B cell (primary cell): Measurements from ENCODE around the gene SLC30A1. TPM values are rescaled to one million over a fixed set of nuclear protein-coding genes. Genes with fewer than 3 reads are reported as not detected.

Experiments
- ATAC-seq: fragments of 200-7000 bp; cut with Tn5 transposase; one replicate; pipeline ENCODE4 v1.10.0; 2021; ENCODE audit warnings: low read depth, mild to moderate bottlenecking, moderate number of reproducible peaks, moderate library complexity
- CTCF ChIA-PET: fragments of 350-600 bp; sonication (Branson Sonifier 250); formaldehyde crosslinking; loops from one replicate; lab custom pipeline; 2021; ENCODE audit warnings: antibody characterized with exemption, inconsistent platforms; lab: Charles Lee
- POLR2A ChIA-PET: fragments of 350-600 bp; sonication (Branson Sonifier 250); formaldehyde crosslinking; loops from one replicate; lab custom pipeline; 2021; ENCODE audit warnings: antibody characterized with exemption; lab: Charles Lee
- DNase-seq: peaks from one replicate; pipeline ENCODE4 v3.0.0; 2013
- H2AFZ ChIP-seq: 2 replicates; pipeline ENCODE4 v1.6.1; 2012; ENCODE audit warnings: mild to moderate bottlenecking, low read depth, low read length; ENCODE audit not compliant: insufficient read depth, poor library complexity, severe bottlenecking
- H3K27ac ChIP-seq, 2 donors: 1 replicate in 1 of 2; 2 replicates in 1 of 2; pipeline ENCODE4 v1.5.1; 2012 to 2013; ENCODE audit warnings: low read length in 2 of 2, mild to moderate bottlenecking in 2 of 2, moderate library complexity in 1 of 2
- H3K27me3 ChIP-seq, 4 experiments: fragments of 200-600 bp in 1 of 4; sonication (generic) in 1 of 4; replicated peaks in 1 of 4; 1 replicate in 2 of 4; 2 replicates in 2 of 4; pipeline versions ENCODE4 v1.6.1 to v1.7.0; 2013 to 2016; ENCODE audit warnings: low read length in 3 of 4, mild to moderate bottlenecking in 2 of 4, mixed read lengths in 1 of 4, moderate library complexity in 1 of 4; ENCODE audit not compliant: insufficient read depth in 4 of 4, control insufficient read depth in 3 of 4; ENCODE audit errors: control extremely low read depth in 1 of 4
- H3K36me3 ChIP-seq, 2 experiments: replicated peaks in 1 of 2; 1 replicate in 1 of 2; 2 replicates in 1 of 2; pipeline versions ENCODE4 v1.6.1 to v1.7.1; 2013; ENCODE audit warnings: low read length in 1 of 2; ENCODE audit not compliant: insufficient read depth in 2 of 2, control insufficient read depth in 1 of 2; ENCODE audit errors: control extremely low read depth in 1 of 2, extremely low read depth in 1 of 2
- H3K4me1 ChIP-seq, 2 donors: fragments of 200-600 bp in 1 of 2; sonication (generic) in 1 of 2; 1 replicate in 1 of 2; 2 replicates in 1 of 2; pipeline versions ENCODE4 v1.5.1 to v1.6.1; 2013 to 2017; ENCODE audit warnings: low read length in 2 of 2; ENCODE audit not compliant: control insufficient read depth in 2 of 2, insufficient read depth in 2 of 2
- H3K4me2 ChIP-seq: replicated peaks from 2 replicates; pipeline ENCODE3; 2012; ENCODE audit warnings: mild to moderate bottlenecking, low read depth, low read length; ENCODE audit not compliant: poor library complexity, severe bottlenecking
- H3K4me3 ChIP-seq, 5 experiments: fragments of 200-600 bp in 1 of 5; sonication (generic) in 1 of 5; 1 replicate in 3 of 5; 2 replicates in 2 of 5; pipeline versions ENCODE4 v1.5.1 to v1.7.0; 2011 to 2016; ENCODE audit warnings: low read length in 4 of 5, mild to moderate bottlenecking in 4 of 5, low read depth in 2 of 5, control low read depth in 1 of 5, moderate library complexity in 1 of 5; ENCODE audit not compliant: insufficient read depth in 1 of 5; ENCODE audit errors: control extremely low read depth in 1 of 5, extremely low read depth in 1 of 5
- H3K79me2 ChIP-seq: fragments of 200-600 bp; sonication (generic); one replicate; pipeline ENCODE4 v1.6.0; 2016; ENCODE audit warnings: low read length; ENCODE audit not compliant: control insufficient read depth, insufficient read depth
- H3K9ac ChIP-seq: fragments of 200-600 bp; sonication (generic); 2 replicates; pipeline ENCODE4 v1.6.1; 2017; ENCODE audit warnings: mild to moderate bottlenecking, low read length, moderate library complexity
- H3K9me3 ChIP-seq, 3 donors: one replicate each; pipeline versions ENCODE4 v1.6.1 to v1.7.1; 2013; ENCODE audit warnings: low read length in 2 of 3; ENCODE audit not compliant: control insufficient read depth in 2 of 3, insufficient read depth in 1 of 3; ENCODE audit errors: control extremely low read depth in 1 of 3
- H4K20me1 ChIP-seq: 2 replicates; pipeline ENCODE4 v1.6.0; 2012; ENCODE audit warnings: mild to moderate bottlenecking, low read length; ENCODE audit not compliant: insufficient read depth, control insufficient read depth, poor library complexity, severe bottlenecking
- H3K27ac Mint-ChIP-seq: one replicate; pipeline ENCODE4 v1.8.0; 2021; ENCODE audit warnings: mixed read lengths
- H3K27me3 Mint-ChIP-seq: one replicate; pipeline ENCODE4 v1.8.0; 2021; ENCODE audit warnings: mixed read lengths
- H3K4me1 Mint-ChIP-seq: one replicate; pipeline ENCODE4 v1.8.0; 2021; ENCODE audit warnings: mixed read lengths
- H3K4me3 Mint-ChIP-seq: one replicate; pipeline ENCODE4 v1.8.0; 2021; ENCODE audit warnings: mixed read lengths
- H3K9me3 Mint-ChIP-seq: one replicate; pipeline ENCODE4 v1.8.0; 2022; ENCODE audit warnings: mixed read lengths; ENCODE audit not compliant: insufficient read depth
- EZH2 ChIP-seq: IDR thresholded peaks from 2 replicates; pipeline ENCODE4 v1.6.1; 2012; ENCODE audit warnings: borderline replicate concordance, low read depth, mild to moderate bottlenecking, moderate library complexity, low read length; ENCODE audit not compliant: insufficient read depth, poor library complexity, severe bottlenecking
- WGBS: methylation state at CpG from one replicate; pipeline ENCODE4 v1.1.5; 2013; ENCODE audit warnings: missing lambda C conversion rate; ENCODE audit not compliant: insufficient coverage; 5-methylcytosine and 5-hydroxymethylcytosine counted together
- intact Hi-C: fragments of 100-400 bp; cut with micrococcal nuclease; formaldehyde crosslinking; loops from one replicate; pipeline ENCODE4 v1.10.0; 2022
- polyA plus RNA-seq: library from polyadenylated mRNA; depleted of rRNA; stranded (reverse); fragments of >200 nt; gene quantifications from 2 replicates; pipeline ENCODE4 v1.2.3, GENCODE V29; 2012
- total RNA-seq, 2 donors: library from RNA; stranded (reverse); fragments of 120-200 nt in 1 of 2; gene quantifications; 1 replicate in 1 of 2; 2 replicates in 1 of 2; pipeline versions ENCODE4 v1.2.3 to v1.2.4, GENCODE V29; 2013 to 2022
- TF ChIP-seq, protein P1 (sequence below): fragments of 200-600 bp; IDR thresholded peaks from one replicate; pipeline ENCODE4 v1.8.0; 2022; ENCODE audit warnings: antibody characterized with exemption, mild to moderate bottlenecking

SLC30A1 gene
- total and polyA plus RNA-seq, 2 donors (not counting 1 experiment from before 2014, with no cell fraction given), result 1.7 to 12.2 TPM

DNA sequence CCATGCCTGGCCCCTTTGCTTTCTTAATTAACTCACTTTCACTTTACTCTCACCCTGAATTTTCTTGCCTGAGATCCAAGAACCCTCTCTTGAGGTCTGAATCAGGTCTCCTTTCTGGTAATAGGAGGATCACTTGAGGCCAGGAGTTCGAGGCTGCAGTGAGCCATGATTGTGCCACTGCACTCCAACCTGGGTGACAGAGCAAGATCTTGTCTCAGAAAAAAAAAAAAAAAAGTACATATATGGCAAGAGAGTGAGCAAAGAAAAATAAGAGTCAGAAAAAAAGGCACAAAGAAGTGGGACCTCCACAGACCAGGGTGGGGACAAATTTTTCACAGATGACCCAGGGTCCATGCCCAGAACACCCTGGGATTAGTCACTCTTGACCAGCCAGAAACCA, 52.9 kb downstream of the SLC30A1 start:
- Mint-ChIP-seq H3K9me3 (no peaks in the 10 kb centered on the region), H3K27me3 (peaks cover 6% of the 10 kb centered on the region), H3K4me3 (no peak overlapping the region), H3K27ac (no peak overlapping the region), H3K4me1 (peaks cover 17% of the 10 kb centered on the region)
- Histone ChIP-seq H3K9ac (no peak overlapping the region), H2AFZ (no peak overlapping the region), H3K27ac (no peak overlapping the region), H3K4me1 (peaks cover 13 to 20% of the 10 kb centered on the region in 2 donors), H3K9me3 (peaks cover 0 to 4% (median 0%) of the 10 kb centered on the region in 3 donors), H3K79me2 (no peaks in the 10 kb centered on the region), H3K4me2 (no peak overlapping the region), H3K36me3 (no peaks in the 10 kb centered on the region), H3K27me3 (no peaks in the 10 kb centered on the region), H4K20me1 (no peaks in the 10 kb centered on the region), H3K4me3 (no peak overlapping the region)
- CTCF ChIA-PET, result interaction anchor here (0.7 to 3.0 kb wide), 2 partner anchors 12 to 1972 kb away, joined by 4 to 13 read pairs; no protein-coding TSS in a partner anchor
- TF ChIP-seq EZH2, result no peak
- TF ChIP-seq, protein P1, sequence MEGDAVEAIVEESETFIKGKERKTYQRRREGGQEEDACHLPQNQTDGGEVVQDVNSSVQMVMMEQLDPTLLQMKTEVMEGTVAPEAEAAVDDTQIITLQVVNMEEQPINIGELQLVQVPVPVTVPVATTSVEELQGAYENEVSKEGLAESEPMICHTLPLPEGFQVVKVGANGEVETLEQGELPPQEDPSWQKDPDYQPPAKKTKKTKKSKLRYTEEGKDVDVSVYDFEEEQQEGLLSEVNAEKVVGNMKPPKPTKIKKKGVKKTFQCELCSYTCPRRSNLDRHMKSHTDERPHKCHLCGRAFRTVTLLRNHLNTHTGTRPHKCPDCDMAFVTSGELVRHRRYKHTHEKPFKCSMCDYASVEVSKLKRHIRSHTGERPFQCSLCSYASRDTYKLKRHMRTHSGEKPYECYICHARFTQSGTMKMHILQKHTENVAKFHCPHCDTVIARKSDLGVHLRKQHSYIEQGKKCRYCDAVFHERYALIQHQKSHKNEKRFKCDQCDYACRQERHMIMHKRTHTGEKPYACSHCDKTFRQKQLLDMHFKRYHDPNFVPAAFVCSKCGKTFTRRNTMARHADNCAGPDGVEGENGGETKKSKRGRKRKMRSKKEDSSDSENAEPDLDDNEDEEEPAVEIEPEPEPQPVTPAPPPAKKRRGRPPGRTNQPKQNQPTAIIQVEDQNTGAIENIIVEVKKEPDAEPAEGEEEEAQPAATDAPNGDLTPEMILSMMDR, result no peak
- no peak for ATAC-seq
- DNase-seq, result no peak
- no CpG with 5 or more reads among the region's 1 CpG for WGBS
- intact Hi-C loops, result no loop called here
- POLR2A ChIA-PET, result no interaction called here

DNA sequence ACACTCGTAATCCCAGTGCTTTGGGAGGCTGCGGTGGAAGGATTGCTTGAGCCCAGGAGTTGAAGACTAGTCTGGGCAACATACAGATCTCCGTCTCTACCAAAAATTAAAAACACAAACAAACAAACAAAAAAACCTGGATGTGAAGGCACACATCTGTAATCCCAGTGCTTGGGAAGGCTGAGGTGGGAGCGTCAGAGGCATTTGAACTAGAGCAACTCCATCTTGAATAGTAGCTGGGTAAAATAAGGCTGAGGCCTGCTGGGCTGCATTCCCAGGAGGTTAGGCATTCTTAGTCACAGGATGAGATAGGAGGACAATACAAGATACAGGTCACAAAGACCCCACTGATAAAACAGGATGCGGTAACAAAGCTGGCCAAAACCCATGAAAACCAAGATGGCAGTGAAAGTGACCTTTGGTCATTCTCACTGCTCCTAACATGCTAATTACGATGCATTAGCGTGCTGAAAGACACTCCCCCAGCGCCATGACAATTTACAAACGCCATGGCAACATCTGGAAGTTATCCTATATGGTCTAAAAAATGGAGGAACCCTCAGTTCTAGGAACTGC, 53.8 kb downstream of the SLC30A1 start:
- no peaks in the 10 kb centered on the region for H3K9me3 Mint-ChIP-seq
- intact Hi-C loops, result no loop called here

More for the DNA sequence above, 53.8 kb downstream of the SLC30A1 start:
- Histone ChIP-seq H3K27me3 (no peaks in the 10 kb centered on the region), H3K4me3 (no peak overlapping the region), H3K4me2 (no peak overlapping the region), H3K27ac (no peak overlapping the region), H4K20me1 (no peaks in the 10 kb centered on the region), H2AFZ (no peak overlapping the region), H3K79me2 (no peaks in the 10 kb centered on the region), H3K9ac (no peak overlapping the region), H3K36me3 (no peaks in the 10 kb centered on the region), H3K9me3 (peaks cover 0 to 4% (median 0%) of the 10 kb centered on the region in 3 donors), H3K4me1 (peaks cover 13 to 20% of the 10 kb centered on the region in 2 donors)
- no peak for TF ChIP-seq EZH2
- TF ChIP-seq, protein P1, result no peak
- Mint-ChIP-seq H3K27ac (no peak overlapping the region), H3K4me1 (peaks cover 17% of the 10 kb centered on the region), H3K27me3 (peaks cover 6% of the 10 kb centered on the region), H3K4me3 (no peak overlapping the region)
- DNase-seq (no peak), ATAC-seq (no peak)
- ChIA-PET CTCF (interaction anchor here (2.2 kb wide), 1 partner anchor 11 kb away, joined by 10 read pairs; no protein-coding TSS in a partner anchor), POLR2A (no interaction called here)
- 82% methylated on average over 4 of the region's 9 CpGs for WGBS
